ENCODE measurements around the gene IGF2R. TPM values are rescaled to one million over a fixed set of nuclear protein-coding genes. Genes with fewer than 3 reads are reported as not detected.
"Not testable (repeated sequence)": the region's sequence is repeated elsewhere in the genome, so short reads cannot be mapped to it uniquely, and the experiment has no call there.

Gene IGF2R
- total and polyA plus RNA-seq, 5 donors from 2014 or later = 8.8 to 71.2 (median 10.0) TPM

GRCh38 chr6:160118620-160119229, 149.8 kb downstream of the IGF2R start:
- ATAC-seq (ENCODE audit: low read depth in 2 of 2) (no peak), DNase-seq (no peak)
- H3K4me3 ChIP-seq (ENCODE audit: low read depth, low read length) = no peak overlapping the region
- H3K4me1 ChIP-seq (ENCODE audit: control insufficient read depth, insufficient read depth, low read length, poor library complexity, severe bottlenecking) = no peaks in the 10 kb centered on the region
- no peak overlapping the region for H3K4me3 Mint-ChIP-seq
- peaks cover 14% of the 10 kb centered on the region for H3K36me3 Mint-ChIP-seq
- no peak overlapping the region for H3K27ac Mint-ChIP-seq
- H3K4me1 Mint-ChIP-seq = no peaks in the 10 kb centered on the region
- H3K9me3 Mint-ChIP-seq = no peaks in the 10 kb centered on the region
- no peaks in the 10 kb centered on the region for H3K36me3 ChIP-seq (ENCODE audit: control insufficient read depth, insufficient read depth, low read length)
- no peak overlapping the region for H3K27ac ChIP-seq (ENCODE audit: insufficient read depth, low read length, poor library complexity, severe bottlenecking)
- H3K27me3 Mint-ChIP-seq = no peaks in the 10 kb centered on the region
- no peaks in the 10 kb centered on the region for H3K9me3 ChIP-seq (ENCODE audit: control insufficient read depth in 2 of 2, low read length in 2 of 2)
- H3K27me3 ChIP-seq (ENCODE audit: control insufficient read depth, insufficient read depth, low read length) = no peaks in the 10 kb centered on the region

GRCh38 chr6:160120087-160120486, 151.2 kb downstream of the IGF2R start:
- H3K27ac ChIP-seq (ENCODE audit: insufficient read depth, low read length, poor library complexity, severe bottlenecking) = no peak overlapping the region
- no peak overlapping the region for H3K4me3 Mint-ChIP-seq
- no peak overlapping the region for H3K4me3 ChIP-seq (ENCODE audit: low read depth, low read length)
- no peaks in the 10 kb centered on the region for H3K4me1 ChIP-seq (ENCODE audit: control insufficient read depth, insufficient read depth, low read length, poor library complexity, severe bottlenecking)
- H3K27me3 ChIP-seq (ENCODE audit: control insufficient read depth, insufficient read depth, low read length) = no peaks in the 10 kb centered on the region
- DNase-seq = no peak
- H3K27ac Mint-ChIP-seq = no peak overlapping the region
- H3K9me3 Mint-ChIP-seq = no peaks in the 10 kb centered on the region
- no peak for ATAC-seq (ENCODE audit: low read depth in 2 of 2)
- H3K9me3 ChIP-seq (ENCODE audit: control insufficient read depth in 2 of 2, low read length in 2 of 2) = no peaks in the 10 kb centered on the region
- no peaks in the 10 kb centered on the region for H3K27me3 Mint-ChIP-seq
- H3K36me3 Mint-ChIP-seq = peaks cover 11% of the 10 kb centered on the region
- no peaks in the 10 kb centered on the region for H3K4me1 Mint-ChIP-seq
- H3K36me3 ChIP-seq (ENCODE audit: control insufficient read depth, insufficient read depth, low read length) = no peaks in the 10 kb centered on the region

GRCh38 chr6:160121558-160121957, 152.7 kb downstream of the IGF2R start, which contains the start of gene SLC22A1:
Gene SLC22A1 (plus strand): TSS chr6:160121815. CDS start chr6:160121936, 121 bp downstream.
- Mint-ChIP-seq H3K27me3 (no peaks in the 10 kb centered on the region), H3K36me3 (peaks cover 11% of the 10 kb centered on the region), H3K4me1 (no peaks in the 10 kb centered on the region), H3K4me3 (no peak within 1 kb of the TSS), H3K27ac (no peak within 1 kb of the TSS), H3K9me3 (no peaks in the 10 kb centered on the region)
- no peaks in the 10 kb centered on the region for H3K4me1 ChIP-seq (ENCODE audit: control insufficient read depth, insufficient read depth, low read length, poor library complexity, severe bottlenecking)
- H3K9me3 ChIP-seq (ENCODE audit: control insufficient read depth in 2 of 2, low read length in 2 of 2) = no peaks in the 10 kb centered on the region
- DNase-seq = no peak
- no peaks in the 10 kb centered on the region for H3K36me3 ChIP-seq (ENCODE audit: control insufficient read depth, insufficient read depth, low read length)
- no peak for ATAC-seq (ENCODE audit: low read depth in 2 of 2)
- no peaks in the 10 kb centered on the region for H3K27me3 ChIP-seq (ENCODE audit: control insufficient read depth, insufficient read depth, low read length)
- no peak within 1 kb of the TSS for H3K27ac ChIP-seq (ENCODE audit: insufficient read depth, low read length, poor library complexity, severe bottlenecking)
- H3K4me3 ChIP-seq (ENCODE audit: low read depth, low read length) = no peak within 1 kb of the TSS

GRCh38 chr6:160121981-160122380, 153.1 kb downstream of the IGF2R start:
- Histone ChIP-seq H3K4me1 (ENCODE audit: control insufficient read depth, insufficient read depth, low read length, poor library complexity, severe bottlenecking) (no peaks in the 10 kb centered on the region), H3K36me3 (ENCODE audit: control insufficient read depth, insufficient read depth, low read length) (no peaks in the 10 kb centered on the region), H3K9me3 (ENCODE audit: control insufficient read depth in 2 of 2, low read length in 2 of 2) (no peaks in the 10 kb centered on the region), H3K27me3 (ENCODE audit: control insufficient read depth, insufficient read depth, low read length) (no peaks in the 10 kb centered on the region), H3K4me3 (ENCODE audit: low read depth, low read length) (no peak overlapping the region), H3K27ac (ENCODE audit: insufficient read depth, low read length, poor library complexity, severe bottlenecking) (no peak overlapping the region)
- DNase-seq (no peak), ATAC-seq (ENCODE audit: low read depth in 2 of 2) (no peak)
- Mint-ChIP-seq H3K27ac (no peak overlapping the region), H3K27me3 (no peaks in the 10 kb centered on the region), H3K4me3 (no peak overlapping the region), H3K36me3 (peaks cover 11% of the 10 kb centered on the region), H3K4me1 (no peaks in the 10 kb centered on the region), H3K9me3 (no peaks in the 10 kb centered on the region)

GRCh38 chr6:160122744-160123143, 153.9 kb downstream of the IGF2R start:
- no peak for DNase-seq
- H3K36me3 Mint-ChIP-seq = peaks cover 6% of the 10 kb centered on the region
- no peaks in the 10 kb centered on the region for H3K4me1 Mint-ChIP-seq
- ATAC-seq (ENCODE audit: low read depth in 2 of 2) = no peak
- no peak overlapping the region for H3K4me3 Mint-ChIP-seq
- Histone ChIP-seq H3K9me3 (ENCODE audit: control insufficient read depth in 2 of 2, low read length in 2 of 2) (no peaks in the 10 kb centered on the region), H3K4me3 (ENCODE audit: low read depth, low read length) (no peak overlapping the region), H3K36me3 (ENCODE audit: control insufficient read depth, insufficient read depth, low read length) (no peaks in the 10 kb centered on the region), H3K27ac (ENCODE audit: insufficient read depth, low read length, poor library complexity, severe bottlenecking) (no peak overlapping the region), H3K27me3 (ENCODE audit: control insufficient read depth, insufficient read depth, low read length) (no peaks in the 10 kb centered on the region), H3K4me1 (ENCODE audit: control insufficient read depth, insufficient read depth, low read length, poor library complexity, severe bottlenecking) (no peaks in the 10 kb centered on the region)
- H3K9me3 Mint-ChIP-seq = no peaks in the 10 kb centered on the region
- H3K27me3 Mint-ChIP-seq = no peaks in the 10 kb centered on the region
- H3K27ac Mint-ChIP-seq = no peak overlapping the region

GRCh38 chr6:160124007-160124406, 155.1 kb downstream of the IGF2R start:
- Histone ChIP-seq H3K4me1 (ENCODE audit: control insufficient read depth, insufficient read depth, low read length, poor library complexity, severe bottlenecking) (no peaks in the 10 kb centered on the region), H3K4me3 (ENCODE audit: low read depth, low read length) (no peak overlapping the region), H3K36me3 (ENCODE audit: control insufficient read depth, insufficient read depth, low read length) (no peaks in the 10 kb centered on the region), H3K27me3 (ENCODE audit: control insufficient read depth, insufficient read depth, low read length) (no peaks in the 10 kb centered on the region), H3K27ac (ENCODE audit: insufficient read depth, low read length, poor library complexity, severe bottlenecking) (no peak overlapping the region), H3K9me3 (ENCODE audit: control insufficient read depth in 2 of 2, low read length in 2 of 2) (no peaks in the 10 kb centered on the region)
- Mint-ChIP-seq H3K4me1 (no peaks in the 10 kb centered on the region), H3K9me3 (no peaks in the 10 kb centered on the region), H3K27ac (peak overlapping the region in 2 of 3 donors; percentile 13 to 38), H3K36me3 (peaks cover 3% of the 10 kb centered on the region), H3K4me3 (no peak overlapping the region), H3K27me3 (no peaks in the 10 kb centered on the region)
- ATAC-seq (ENCODE audit: low read depth in 2 of 2) (no peak), DNase-seq (no peak)

GRCh38 chr6:160124605-160125004, 155.7 kb downstream of the IGF2R start:
- no peak for ATAC-seq (ENCODE audit: low read depth in 2 of 2)

GRCh38 chr6:160125105-160125504, 156.2 kb downstream of the IGF2R start:
- H3K27ac Mint-ChIP-seq; H3K4me1 Mint-ChIP-seq; H3K36me3 Mint-ChIP-seq; DNase-seq; H3K4me3 ChIP-seq (ENCODE audit: low read depth, low read length); H3K27me3 ChIP-seq (ENCODE audit: control insufficient read depth, insufficient read depth, low read length); H3K4me1 ChIP-seq (ENCODE audit: control insufficient read depth, insufficient read depth, low read length, poor library complexity, severe bottlenecking); H3K9me3 ChIP-seq (ENCODE audit: control insufficient read depth in 2 of 2, low read length in 2 of 2); H3K9me3 Mint-ChIP-seq; H3K36me3 ChIP-seq (ENCODE audit: control insufficient read depth, insufficient read depth, low read length); ATAC-seq (ENCODE audit: low read depth in 2 of 2); H3K4me3 Mint-ChIP-seq; H3K27ac ChIP-seq (ENCODE audit: insufficient read depth, low read length, poor library complexity, severe bottlenecking); H3K27me3 Mint-ChIP-seq: not testable (repeated sequence)

More at GRCh38 chr6:160124605-160125004, 155.7 kb downstream of the IGF2R start:
- Histone ChIP-seq H3K4me3 (ENCODE audit: low read depth, low read length) (no peak overlapping the region), H3K9me3 (ENCODE audit: control insufficient read depth in 2 of 2, low read length in 2 of 2) (no peaks in the 10 kb centered on the region), H3K4me1 (ENCODE audit: control insufficient read depth, insufficient read depth, low read length, poor library complexity, severe bottlenecking) (no peaks in the 10 kb centered on the region), H3K27ac (ENCODE audit: insufficient read depth, low read length, poor library complexity, severe bottlenecking) (no peak overlapping the region), H3K27me3 (ENCODE audit: control insufficient read depth, insufficient read depth, low read length) (no peaks in the 10 kb centered on the region), H3K36me3 (ENCODE audit: control insufficient read depth, insufficient read depth, low read length) (no peaks in the 10 kb centered on the region)
- H3K36me3 Mint-ChIP-seq = peaks cover 3% of the 10 kb centered on the region
- H3K27ac Mint-ChIP-seq = peak overlapping the region in 1 of 3 donors; percentile 73
- H3K4me3 Mint-ChIP-seq = no peak overlapping the region
- no peaks in the 10 kb centered on the region for H3K27me3 Mint-ChIP-seq
- DNase-seq = no peak
- H3K4me1 Mint-ChIP-seq = no peaks in the 10 kb centered on the region
- no peaks in the 10 kb centered on the region for H3K9me3 Mint-ChIP-seq
